B cell (primary cell): ENCODE results near the gene CXorf65. TPM values are rescaled to one million over a fixed set of nuclear protein-coding genes. Genes with fewer than 3 reads are reported as not detected.

Experiments
- ATAC-seq: fragments of 200-7000 bp; cut with Tn5 transposase; one replicate; pipeline ENCODE4 v1.10.0; 2021; ENCODE audit warnings: low read depth, mild to moderate bottlenecking, moderate number of reproducible peaks, moderate library complexity
- CTCF ChIA-PET: fragments of 350-600 bp; sonication (Branson Sonifier 250); formaldehyde crosslinking; loops from one replicate; lab custom pipeline; 2021; ENCODE audit warnings: antibody characterized with exemption, inconsistent platforms; lab: Charles Lee
- POLR2A ChIA-PET: fragments of 350-600 bp; sonication (Branson Sonifier 250); formaldehyde crosslinking; loops from one replicate; lab custom pipeline; 2021; ENCODE audit warnings: antibody characterized with exemption; lab: Charles Lee
- DNase-seq: peaks from one replicate; pipeline ENCODE4 v3.0.0; 2013
- H2AFZ ChIP-seq: 2 replicates; pipeline ENCODE4 v1.6.1; 2012; ENCODE audit warnings: mild to moderate bottlenecking, low read depth, low read length; ENCODE audit not compliant: insufficient read depth, poor library complexity, severe bottlenecking
- H3K27ac ChIP-seq, 2 donors: 1 replicate in 1 of 2; 2 replicates in 1 of 2; pipeline ENCODE4 v1.5.1; 2012 to 2013; ENCODE audit warnings: low read length in 2 of 2, mild to moderate bottlenecking in 2 of 2, moderate library complexity in 1 of 2
- H3K27me3 ChIP-seq, 4 experiments: fragments of 200-600 bp in 1 of 4; sonication (generic) in 1 of 4; replicated peaks in 1 of 4; 1 replicate in 2 of 4; 2 replicates in 2 of 4; pipeline versions ENCODE4 v1.6.1 to v1.7.0; 2013 to 2016; ENCODE audit warnings: low read length in 3 of 4, mild to moderate bottlenecking in 2 of 4, mixed read lengths in 1 of 4, moderate library complexity in 1 of 4; ENCODE audit not compliant: insufficient read depth in 4 of 4, control insufficient read depth in 3 of 4; ENCODE audit errors: control extremely low read depth in 1 of 4
- H3K36me3 ChIP-seq, 2 experiments: replicated peaks in 1 of 2; 1 replicate in 1 of 2; 2 replicates in 1 of 2; pipeline versions ENCODE4 v1.6.1 to v1.7.1; 2013; ENCODE audit warnings: low read length in 1 of 2; ENCODE audit not compliant: insufficient read depth in 2 of 2, control insufficient read depth in 1 of 2; ENCODE audit errors: control extremely low read depth in 1 of 2, extremely low read depth in 1 of 2
- H3K4me1 ChIP-seq, 2 donors: fragments of 200-600 bp in 1 of 2; sonication (generic) in 1 of 2; 1 replicate in 1 of 2; 2 replicates in 1 of 2; pipeline versions ENCODE4 v1.5.1 to v1.6.1; 2013 to 2017; ENCODE audit warnings: low read length in 2 of 2; ENCODE audit not compliant: control insufficient read depth in 2 of 2, insufficient read depth in 2 of 2
- H3K4me2 ChIP-seq: replicated peaks from 2 replicates; pipeline ENCODE3; 2012; ENCODE audit warnings: mild to moderate bottlenecking, low read depth, low read length; ENCODE audit not compliant: poor library complexity, severe bottlenecking
- H3K4me3 ChIP-seq, 5 experiments: fragments of 200-600 bp in 1 of 5; sonication (generic) in 1 of 5; 1 replicate in 3 of 5; 2 replicates in 2 of 5; pipeline versions ENCODE4 v1.5.1 to v1.7.0; 2011 to 2016; ENCODE audit warnings: low read length in 4 of 5, mild to moderate bottlenecking in 4 of 5, low read depth in 2 of 5, control low read depth in 1 of 5, moderate library complexity in 1 of 5; ENCODE audit not compliant: insufficient read depth in 1 of 5; ENCODE audit errors: control extremely low read depth in 1 of 5, extremely low read depth in 1 of 5
- H3K79me2 ChIP-seq: fragments of 200-600 bp; sonication (generic); one replicate; pipeline ENCODE4 v1.6.0; 2016; ENCODE audit warnings: low read length; ENCODE audit not compliant: control insufficient read depth, insufficient read depth
- H3K9ac ChIP-seq: fragments of 200-600 bp; sonication (generic); 2 replicates; pipeline ENCODE4 v1.6.1; 2017; ENCODE audit warnings: mild to moderate bottlenecking, low read length, moderate library complexity
- H3K9me3 ChIP-seq, 3 donors: one replicate each; pipeline versions ENCODE4 v1.6.1 to v1.7.1; 2013; ENCODE audit warnings: low read length in 2 of 3; ENCODE audit not compliant: control insufficient read depth in 2 of 3, insufficient read depth in 1 of 3; ENCODE audit errors: control extremely low read depth in 1 of 3
- H4K20me1 ChIP-seq: 2 replicates; pipeline ENCODE4 v1.6.0; 2012; ENCODE audit warnings: mild to moderate bottlenecking, low read length; ENCODE audit not compliant: insufficient read depth, control insufficient read depth, poor library complexity, severe bottlenecking
- H3K27ac Mint-ChIP-seq: one replicate; pipeline ENCODE4 v1.8.0; 2021; ENCODE audit warnings: mixed read lengths
- H3K27me3 Mint-ChIP-seq: one replicate; pipeline ENCODE4 v1.8.0; 2021; ENCODE audit warnings: mixed read lengths
- H3K4me1 Mint-ChIP-seq: one replicate; pipeline ENCODE4 v1.8.0; 2021; ENCODE audit warnings: mixed read lengths
- H3K4me3 Mint-ChIP-seq: one replicate; pipeline ENCODE4 v1.8.0; 2021; ENCODE audit warnings: mixed read lengths
- H3K9me3 Mint-ChIP-seq: one replicate; pipeline ENCODE4 v1.8.0; 2022; ENCODE audit warnings: mixed read lengths; ENCODE audit not compliant: insufficient read depth
- EZH2 ChIP-seq: IDR thresholded peaks from 2 replicates; pipeline ENCODE4 v1.6.1; 2012; ENCODE audit warnings: borderline replicate concordance, low read depth, mild to moderate bottlenecking, moderate library complexity, low read length; ENCODE audit not compliant: insufficient read depth, poor library complexity, severe bottlenecking
- WGBS: methylation state at CpG from one replicate; pipeline ENCODE4 v1.1.5; 2013; ENCODE audit warnings: missing lambda C conversion rate; ENCODE audit not compliant: insufficient coverage; 5-methylcytosine and 5-hydroxymethylcytosine counted together
- intact Hi-C: fragments of 100-400 bp; cut with micrococcal nuclease; formaldehyde crosslinking; loops from one replicate; pipeline ENCODE4 v1.10.0; 2022
- polyA plus RNA-seq: library from polyadenylated mRNA; depleted of rRNA; stranded (reverse); fragments of >200 nt; gene quantifications from 2 replicates; pipeline ENCODE4 v1.2.3, GENCODE V29; 2012
- total RNA-seq, 2 donors: library from RNA; stranded (reverse); fragments of 120-200 nt in 1 of 2; gene quantifications; 1 replicate in 1 of 2; 2 replicates in 1 of 2; pipeline versions ENCODE4 v1.2.3 to v1.2.4, GENCODE V29; 2013 to 2022
- TF ChIP-seq, protein P1 (sequence below): fragments of 200-600 bp; IDR thresholded peaks from one replicate; pipeline ENCODE4 v1.8.0; 2022; ENCODE audit warnings: antibody characterized with exemption, mild to moderate bottlenecking

The CXorf65 gene
- total and polyA plus RNA-seq, 2 donors (not counting 1 experiment from before 2014, with no cell fraction given), result 25.6 to 49.6 TPM

DNA sequence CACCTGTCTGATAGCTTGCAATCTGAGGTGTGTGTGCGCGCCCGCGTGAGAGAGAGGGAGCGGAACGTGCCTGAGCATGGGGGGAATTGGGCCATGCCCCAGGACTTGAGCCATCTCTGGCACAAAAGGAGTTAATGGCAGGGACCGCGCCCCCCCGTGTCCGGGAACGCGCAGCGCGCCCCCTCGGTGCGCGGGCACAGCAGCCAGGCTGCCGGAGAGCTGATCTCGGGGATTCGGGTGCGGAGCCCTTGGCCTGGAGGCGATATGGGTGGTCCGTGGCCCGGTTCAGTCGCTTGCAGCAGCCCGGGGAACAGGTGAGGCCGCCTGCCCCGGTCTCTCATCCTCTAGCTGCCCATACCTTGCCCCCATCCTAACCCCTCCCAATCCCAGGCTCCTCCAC is 38.1 kb upstream of the CXorf65 start, which contains the start of gene NLGN3:
TSS of gene NLGN3 (plus strand) at position 191 of the 400 bp plus-strand sequence. CDS start 2,909 bp downstream, outside the sequence.
- peak within 1 kb of the TSS; percentile 47 for H3K4me3 Mint-ChIP-seq
- Histone ChIP-seq H3K36me3 (peaks cover 0 to 7% of the 10 kb centered on the region in 2 experiments), H3K4me1 (peaks cover 8 to 11% of the 10 kb centered on the region in 2 donors), H4K20me1 (no peaks in the 10 kb centered on the region), H3K79me2 (no peaks in the 10 kb centered on the region), H3K27me3 (no peaks in the 10 kb centered on the region), H3K4me3 (peak within 1 kb of the TSS in 2 of 5 experiments; percentile 19 to 26), H2AFZ (no peak within 1 kb of the TSS), H3K9me3 (no peaks in the 10 kb centered on the region), H3K4me2 (peak within 1 kb of the TSS; percentile 51), H3K27ac (no peak within 1 kb of the TSS), H3K9ac (no peak within 1 kb of the TSS)
- ChIA-PET CTCF (no interaction called here), POLR2A (interaction anchor here (0.5 to 0.6 kb wide), 2 partner anchors 33 to 109 kb away, joined by 3 to 9 read pairs; partner anchors contain the start of gene ZMYM3)
- 68% methylated on average over 16 of the region's 28 CpGs for WGBS
- peak within 1 kb of the TSS; percentile 50 for H3K27ac Mint-ChIP-seq
- intact Hi-C loops, result no loop called here
- H3K9me3 Mint-ChIP-seq, result no peaks in the 10 kb centered on the region
- no peak for DNase-seq
- TF ChIP-seq, protein P1, sequence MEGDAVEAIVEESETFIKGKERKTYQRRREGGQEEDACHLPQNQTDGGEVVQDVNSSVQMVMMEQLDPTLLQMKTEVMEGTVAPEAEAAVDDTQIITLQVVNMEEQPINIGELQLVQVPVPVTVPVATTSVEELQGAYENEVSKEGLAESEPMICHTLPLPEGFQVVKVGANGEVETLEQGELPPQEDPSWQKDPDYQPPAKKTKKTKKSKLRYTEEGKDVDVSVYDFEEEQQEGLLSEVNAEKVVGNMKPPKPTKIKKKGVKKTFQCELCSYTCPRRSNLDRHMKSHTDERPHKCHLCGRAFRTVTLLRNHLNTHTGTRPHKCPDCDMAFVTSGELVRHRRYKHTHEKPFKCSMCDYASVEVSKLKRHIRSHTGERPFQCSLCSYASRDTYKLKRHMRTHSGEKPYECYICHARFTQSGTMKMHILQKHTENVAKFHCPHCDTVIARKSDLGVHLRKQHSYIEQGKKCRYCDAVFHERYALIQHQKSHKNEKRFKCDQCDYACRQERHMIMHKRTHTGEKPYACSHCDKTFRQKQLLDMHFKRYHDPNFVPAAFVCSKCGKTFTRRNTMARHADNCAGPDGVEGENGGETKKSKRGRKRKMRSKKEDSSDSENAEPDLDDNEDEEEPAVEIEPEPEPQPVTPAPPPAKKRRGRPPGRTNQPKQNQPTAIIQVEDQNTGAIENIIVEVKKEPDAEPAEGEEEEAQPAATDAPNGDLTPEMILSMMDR, result no peak
- TF ChIP-seq EZH2, result no peak
- no peaks in the 10 kb centered on the region for H3K27me3 Mint-ChIP-seq
- peaks cover 17% of the 10 kb centered on the region for H3K4me1 Mint-ChIP-seq
- ATAC-seq, result no peak

DNA sequence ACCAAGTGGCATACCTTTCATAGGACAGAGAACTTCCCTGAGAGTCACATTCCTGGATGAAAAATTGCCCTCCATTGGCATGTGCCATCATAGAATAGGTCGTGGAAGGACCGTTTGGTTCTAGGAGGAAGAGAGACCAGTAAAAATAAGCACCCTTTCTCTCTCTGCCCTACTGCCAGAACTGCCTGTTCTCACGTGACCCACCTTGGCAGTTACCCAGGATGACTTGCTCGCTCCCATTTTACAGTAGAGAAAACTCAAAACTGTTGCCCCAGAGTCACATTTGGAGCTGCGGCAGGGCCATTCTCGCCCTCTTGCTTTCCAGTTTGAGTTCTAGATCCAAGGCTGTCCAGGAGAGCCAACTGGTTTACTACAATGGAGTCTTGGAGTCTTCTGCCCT is 37.0 kb upstream of the CXorf65 start:
- Histone ChIP-seq H3K4me2 (no peak overlapping the region), H2AFZ (no peak overlapping the region), H3K27me3 (no peaks in the 10 kb centered on the region), H3K27ac (no peak overlapping the region), H3K4me3 (no peak overlapping the region), H3K79me2 (no peaks in the 10 kb centered on the region), H3K9ac (no peak overlapping the region), H3K4me1 (peaks cover 8 to 11% of the 10 kb centered on the region in 2 donors), H3K36me3 (peaks cover 0 to 15% of the 10 kb centered on the region in 2 experiments), H3K9me3 (no peaks in the 10 kb centered on the region), H4K20me1 (no peaks in the 10 kb centered on the region)
- no peaks in the 10 kb centered on the region for H3K9me3 Mint-ChIP-seq
- DNase-seq (no peak), ATAC-seq (no peak)
- no peak overlapping the region for H3K4me3 Mint-ChIP-seq
- intact Hi-C loops, result no loop called here
- WGBS, result 95% methylated on average over 4 of the region's 6 CpGs
- H3K27me3 Mint-ChIP-seq, result no peaks in the 10 kb centered on the region
- peaks cover 17% of the 10 kb centered on the region for H3K4me1 Mint-ChIP-seq
- CTCF ChIA-PET, result no interaction called here
- H3K27ac Mint-ChIP-seq, result no peak overlapping the region
- TF ChIP-seq, protein P1, result no peak
- POLR2A ChIA-PET, result no interaction called here
